Brain microvascular endothelial cell (primary cell): Measurements from ENCODE around the gene SETD4.

Source experiments
- DNase-seq: peaks from one replicate; pipeline ENCODE4 v3.0.0-alpha.2; 2020
- H3K27ac ChIP-seq: fragments of 250-450 bp; sonication (Bioruptor Pico); 2 replicates; pipeline ENCODE4 v1.5.1; 2020; ENCODE audit warnings: mild to moderate bottlenecking, moderate library complexity
- H3K27me3 ChIP-seq: fragments of 250-450 bp; sonication (Bioruptor Pico); replicated peaks from 2 replicates; pipeline ENCODE4 v1.5.1; 2020; ENCODE audit warnings: mild to moderate bottlenecking
- H3K36me3 ChIP-seq: fragments of 250-450 bp; sonication (Bioruptor Pico); replicated peaks from 2 replicates; pipeline ENCODE4 v1.5.1; 2020; ENCODE audit warnings: mild to moderate bottlenecking
- H3K4me3 ChIP-seq: 2 replicates; pipeline ENCODE4 v1.5.1; 2011; ENCODE audit warnings: low read depth, mild to moderate bottlenecking, control low read depth, low read length, moderate library complexity
- CTCF ChIP-seq: IDR thresholded peaks from 2 replicates; pipeline ENCODE4 v1.5.1; 2011; ENCODE audit warnings: low read depth, mild to moderate bottlenecking, moderate library complexity, low read length, control low read depth, inconsistent platforms; ENCODE audit errors: missing control alignments
- in situ Hi-C: cut with HindIII; loops from 2 replicates; pipeline ENCODE4 v1.10.0; 2017; ENCODE audit warnings: low sequenced_read_pairs, low pct_ligation_motif_present

Gene SETD4

GRCh38 chr21:36045993-36046392 is 14.3 kb downstream of the SETD4 start:
- H3K36me3 ChIP-seq = peaks cover 62% of the 10 kb centered on the region
- DNase-seq = no peak
- H3K27me3 ChIP-seq = no peaks in the 10 kb centered on the region
- in situ Hi-C loops = no loop called here
- no peak overlapping the region for H3K27ac ChIP-seq
- H3K4me3 ChIP-seq = no peak overlapping the region
- no peak for TF ChIP-seq CTCF

GRCh38 chr21:36044056-36044455 is 16.3 kb downstream of the SETD4 start:
- in situ Hi-C loops = no loop called here
- Histone ChIP-seq H3K36me3 (peaks cover 51% of the 10 kb centered on the region), H3K27me3 (no peaks in the 10 kb centered on the region), H3K27ac (no peak overlapping the region), H3K4me3 (no peak overlapping the region)
- no peak for TF ChIP-seq CTCF
- DNase-seq = no peak

- Histone ChIP-seq H3K27ac (no peak overlapping the region), H3K36me3 (peaks cover 53% of the 10 kb centered on the region), H3K4me3 (no peak overlapping the region), H3K27me3 (no peaks in the 10 kb centered on the region)
- no peak for DNase-seq
- TF ChIP-seq CTCF = no peak
- in situ Hi-C loops = no loop called here
These were observed 18.4 kb downstream of the SETD4 start for GRCh38 chr21:36041910-36042309.

GRCh38 chr21:36040389-36040788 is 19.9 kb downstream of the SETD4 start:
- peaks cover 51% of the 10 kb centered on the region for H3K36me3 ChIP-seq
- H3K4me3 ChIP-seq = no peak overlapping the region
- in situ Hi-C loops = no loop called here
- no peaks in the 10 kb centered on the region for H3K27me3 ChIP-seq
- DNase-seq = no peak
- H3K27ac ChIP-seq = no peak overlapping the region
- no peak for TF ChIP-seq CTCF

- in situ Hi-C loops = no loop called here
- no peak for TF ChIP-seq CTCF
- no peak for DNase-seq
- Histone ChIP-seq H3K4me3 (no peak overlapping the region), H3K36me3 (peaks cover 50% of the 10 kb centered on the region), H3K27me3 (no peaks in the 10 kb centered on the region), H3K27ac (no peak overlapping the region)
These were observed 20.5 kb downstream of the SETD4 start for GRCh38 chr21:36039861-36040260.

GRCh38 chr21:36038701-36039497 is 21.4 kb downstream of the SETD4 start:
- Histone ChIP-seq H3K27me3 (no peaks in the 10 kb centered on the region), H3K4me3 (no peak overlapping the region), H3K36me3 (peaks cover 41% of the 10 kb centered on the region), H3K27ac (no peak overlapping the region)
- no peak for TF ChIP-seq CTCF
- DNase-seq = no peak
- in situ Hi-C loops = no loop called here
